Measurements from ENCODE around the gene BTG1.
"Not testable (repeated sequence)": the region's sequence is repeated elsewhere in the genome, so short reads cannot be mapped to it uniquely, and the experiment has no call there.

Gene BTG1

GRCh38 chr12:92096346-92097136, 49.1 kb downstream of the BTG1 start:
- DNase-seq (ENCODE audit: low spot score) = no peak

DNA sequence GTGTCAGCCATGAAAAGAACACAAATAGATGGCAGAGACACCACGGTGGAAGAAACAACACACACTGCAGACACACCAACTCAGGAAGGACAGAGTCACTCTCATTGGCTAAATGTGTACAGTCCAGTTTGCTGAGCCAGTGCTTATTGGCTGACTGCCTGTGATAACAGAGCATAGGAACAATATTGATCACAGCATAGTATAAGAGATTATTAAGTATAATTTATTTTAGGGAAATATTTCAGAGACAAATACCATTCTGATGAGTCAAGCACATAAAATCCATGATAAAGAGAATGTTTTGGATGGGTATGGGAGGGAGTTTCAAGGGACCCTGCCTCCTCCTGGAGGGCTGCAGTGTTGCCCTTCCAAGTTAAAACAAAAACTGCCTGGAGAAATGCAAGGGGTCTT, 50.9 kb downstream of the BTG1 start:
- DNase-seq (ENCODE audit: low spot score) = no peak

DNA sequence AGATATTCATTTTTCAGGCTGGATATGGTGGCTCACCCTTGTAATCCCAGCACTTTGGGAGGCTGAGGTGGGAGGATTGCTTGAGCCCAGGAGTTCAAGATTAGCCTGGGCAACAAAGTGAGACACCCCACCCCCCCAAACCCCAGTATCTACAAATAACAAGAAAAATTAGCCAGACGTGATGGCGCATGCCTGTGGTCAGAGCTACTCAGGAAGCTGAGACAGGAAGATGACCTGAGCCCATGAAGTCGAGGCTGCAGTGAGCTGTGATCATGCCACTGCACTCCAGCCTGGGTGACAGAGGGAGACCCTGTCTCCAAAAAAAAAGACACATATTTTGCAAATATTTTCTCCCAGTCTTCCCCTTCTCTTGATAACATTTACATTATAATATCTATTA, 51.3 kb downstream of the BTG1 start:
- not testable (repeated sequence) for DNase-seq (ENCODE audit: low spot score)
